ENCODE data around the gene LITAFD.
"Not testable (repeated sequence)": the region's sequence is repeated elsewhere in the genome, so short reads cannot be mapped to it uniquely, and the experiment has no call there.

LITAFD gene

GRCh38 chr16:8908810-8909468, 26.8 kb downstream of the LITAFD start:
- Mint-ChIP-seq H3K27ac (peak overlapping the region; percentile 76), H3K4me3 (no peak overlapping the region), H3K36me3 (ENCODE audit: low read depth) (peaks cover 89% of the 10 kb centered on the region), H3K4me1 (ENCODE audit: low read depth) (peaks cover 36% of the 10 kb centered on the region), H3K9me3 (no peaks in the 10 kb centered on the region), H3K27me3 (no peaks in the 10 kb centered on the region)

GRCh38 chr16:8910811-8911210, 28.7 kb downstream of the LITAFD start:
- no peak overlapping the region for H3K4me3 Mint-ChIP-seq
- H3K36me3 Mint-ChIP-seq (ENCODE audit: low read depth) = peaks cover 90% of the 10 kb centered on the region
- peaks cover 44% of the 10 kb centered on the region for H3K4me1 Mint-ChIP-seq (ENCODE audit: low read depth)
- H3K27ac Mint-ChIP-seq = peak overlapping the region; percentile 65
- no peaks in the 10 kb centered on the region for H3K9me3 Mint-ChIP-seq
- H3K27me3 Mint-ChIP-seq = no peaks in the 10 kb centered on the region

GRCh38 chr16:8912793-8913192, 30.6 kb downstream of the LITAFD start:
- peak overlapping the region; percentile 9 for H3K27ac Mint-ChIP-seq
- no peaks in the 10 kb centered on the region for H3K27me3 Mint-ChIP-seq
- H3K4me1 Mint-ChIP-seq (ENCODE audit: low read depth) = peaks cover 47% of the 10 kb centered on the region
- H3K4me3 Mint-ChIP-seq = no peak overlapping the region
- H3K9me3 Mint-ChIP-seq = no peaks in the 10 kb centered on the region
- peaks cover 90% of the 10 kb centered on the region for H3K36me3 Mint-ChIP-seq (ENCODE audit: low read depth)

- Mint-ChIP-seq H3K27me3 (no peaks in the 10 kb centered on the region), H3K36me3 (ENCODE audit: low read depth) (peaks cover 88% of the 10 kb centered on the region), H3K4me3 (no peak overlapping the region), H3K27ac (peak overlapping the region; percentile 34), H3K4me1 (ENCODE audit: low read depth) (peaks cover 41% of the 10 kb centered on the region), H3K9me3 (no peaks in the 10 kb centered on the region)
These were observed 31.9 kb downstream of the LITAFD start for GRCh38 chr16:8914098-8914497.

- peaks cover 91% of the 10 kb centered on the region for H3K36me3 Mint-ChIP-seq (ENCODE audit: low read depth)
- H3K27ac Mint-ChIP-seq = no peak overlapping the region
- peaks cover 51% of the 10 kb centered on the region for H3K4me1 Mint-ChIP-seq (ENCODE audit: low read depth)
These were observed 33.7 kb downstream of the LITAFD start for GRCh38 chr16:8915722-8916301.

GRCh38 chr16:8916541-8917225, 34.5 kb downstream of the LITAFD start:
- Mint-ChIP-seq H3K4me1 (ENCODE audit: low read depth) (peaks cover 55% of the 10 kb centered on the region), H3K4me3 (no peak overlapping the region), H3K36me3 (ENCODE audit: low read depth) (peaks cover 91% of the 10 kb centered on the region), H3K27ac (peak overlapping the region; percentile 18), H3K27me3 (no peaks in the 10 kb centered on the region), H3K9me3 (no peaks in the 10 kb centered on the region)

More at GRCh38 chr16:8915722-8916301, 33.7 kb downstream of the LITAFD start:
- Mint-ChIP-seq H3K27me3 (no peaks in the 10 kb centered on the region), H3K4me3 (no peak overlapping the region), H3K9me3 (no peaks in the 10 kb centered on the region)

GRCh38 chr16:8917336-8917735, 35.2 kb downstream of the LITAFD start:
- H3K4me3 Mint-ChIP-seq, H3K9me3 Mint-ChIP-seq, H3K27ac Mint-ChIP-seq, H3K27me3 Mint-ChIP-seq: not testable (repeated sequence)
- Mint-ChIP-seq H3K4me1 (ENCODE audit: low read depth) (peaks cover 61% of the 10 kb centered on the region), H3K36me3 (ENCODE audit: low read depth) (peaks cover 91% of the 10 kb centered on the region)

GRCh38 chr16:8919089-8919933, 37.2 kb downstream of the LITAFD start:
- H3K9me3 Mint-ChIP-seq = no peaks in the 10 kb centered on the region
- H3K36me3 Mint-ChIP-seq (ENCODE audit: low read depth) = peaks cover 93% of the 10 kb centered on the region
- peaks cover 64% of the 10 kb centered on the region for H3K4me1 Mint-ChIP-seq (ENCODE audit: low read depth)
- peak overlapping the region; percentile 4 for H3K4me3 Mint-ChIP-seq
- no peaks in the 10 kb centered on the region for H3K27me3 Mint-ChIP-seq
- H3K27ac Mint-ChIP-seq = peak overlapping the region; percentile 71

- peaks cover 92% of the 10 kb centered on the region for H3K36me3 Mint-ChIP-seq (ENCODE audit: low read depth)
- peak overlapping the region; percentile 4 for H3K4me3 Mint-ChIP-seq
- no peaks in the 10 kb centered on the region for H3K9me3 Mint-ChIP-seq
- H3K4me1 Mint-ChIP-seq (ENCODE audit: low read depth) = peaks cover 68% of the 10 kb centered on the region
- peak overlapping the region; percentile 89 for H3K27ac Mint-ChIP-seq
- H3K27me3 Mint-ChIP-seq = no peaks in the 10 kb centered on the region
These were observed 37.8 kb downstream of the LITAFD start for GRCh38 chr16:8919934-8920462.

- no peaks in the 10 kb centered on the region for H3K9me3 Mint-ChIP-seq
- H3K4me3 Mint-ChIP-seq = peak overlapping the region; percentile 22
- peaks cover 93% of the 10 kb centered on the region for H3K36me3 Mint-ChIP-seq (ENCODE audit: low read depth)
- H3K27ac Mint-ChIP-seq = peak overlapping the region; percentile 89
- H3K4me1 Mint-ChIP-seq (ENCODE audit: low read depth) = peaks cover 69% of the 10 kb centered on the region
- no peaks in the 10 kb centered on the region for H3K27me3 Mint-ChIP-seq
These were observed 38.6 kb downstream of the LITAFD start for GRCh38 chr16:8920645-8921346.

GRCh38 chr16:8921347-8921984, 39.3 kb downstream of the LITAFD start:
- peaks cover 89% of the 10 kb centered on the region for H3K36me3 Mint-ChIP-seq (ENCODE audit: low read depth)
- H3K27ac Mint-ChIP-seq = peak overlapping the region; percentile 89
- H3K4me1 Mint-ChIP-seq (ENCODE audit: low read depth) = peaks cover 67% of the 10 kb centered on the region
- H3K4me3 Mint-ChIP-seq = peak overlapping the region; percentile 22
- H3K9me3 Mint-ChIP-seq = no peaks in the 10 kb centered on the region
- no peaks in the 10 kb centered on the region for H3K27me3 Mint-ChIP-seq

GRCh38 chr16:8923199-8923598, 41.0 kb downstream of the LITAFD start:
- H3K36me3 Mint-ChIP-seq (ENCODE audit: low read depth) = peaks cover 89% of the 10 kb centered on the region
- H3K4me3 Mint-ChIP-seq = no peak overlapping the region
- no peaks in the 10 kb centered on the region for H3K27me3 Mint-ChIP-seq
- peak overlapping the region; percentile 40 for H3K27ac Mint-ChIP-seq
- H3K9me3 Mint-ChIP-seq = no peaks in the 10 kb centered on the region
- H3K4me1 Mint-ChIP-seq (ENCODE audit: low read depth) = peaks cover 78% of the 10 kb centered on the region

- Mint-ChIP-seq H3K27me3 (no peaks in the 10 kb centered on the region), H3K36me3 (ENCODE audit: low read depth) (peaks cover 90% of the 10 kb centered on the region), H3K27ac (peak overlapping the region; percentile 67), H3K4me1 (ENCODE audit: low read depth) (peaks cover 85% of the 10 kb centered on the region), H3K4me3 (no peak overlapping the region), H3K9me3 (no peaks in the 10 kb centered on the region)
These were observed 42.1 kb downstream of the LITAFD start for GRCh38 chr16:8924214-8924613.

- no peaks in the 10 kb centered on the region for H3K27me3 Mint-ChIP-seq
- no peak overlapping the region for H3K4me3 Mint-ChIP-seq
- H3K4me1 Mint-ChIP-seq (ENCODE audit: low read depth) = peaks cover 82% of the 10 kb centered on the region
- H3K9me3 Mint-ChIP-seq = no peaks in the 10 kb centered on the region
- peaks cover 84% of the 10 kb centered on the region for H3K36me3 Mint-ChIP-seq (ENCODE audit: low read depth)
- H3K27ac Mint-ChIP-seq = no peak overlapping the region
These were observed 43.3 kb downstream of the LITAFD start for GRCh38 chr16:8925455-8925854.

All from stimulated activated naive CD8-positive, alpha-beta T cell treated with anti-CD3 and anti-CD28 coated beads, Interleukin-15, Interleukin-2, amounts not matched to agents 100 ng/mL and 50 ng/mL, for 24 hours (primary cell).